NOMO-1 treated with DMSO at 0.1 percent for 48 hours (cell line): ENCODE data around the gene KANSL1L.

Source experiments
- DNase-seq: peaks from one replicate; lab custom pipeline; 2025; ENCODE audit not compliant: unreplicated experiment; lab: John Stamatoyannopoulos, UW

KANSL1L gene

DNA sequence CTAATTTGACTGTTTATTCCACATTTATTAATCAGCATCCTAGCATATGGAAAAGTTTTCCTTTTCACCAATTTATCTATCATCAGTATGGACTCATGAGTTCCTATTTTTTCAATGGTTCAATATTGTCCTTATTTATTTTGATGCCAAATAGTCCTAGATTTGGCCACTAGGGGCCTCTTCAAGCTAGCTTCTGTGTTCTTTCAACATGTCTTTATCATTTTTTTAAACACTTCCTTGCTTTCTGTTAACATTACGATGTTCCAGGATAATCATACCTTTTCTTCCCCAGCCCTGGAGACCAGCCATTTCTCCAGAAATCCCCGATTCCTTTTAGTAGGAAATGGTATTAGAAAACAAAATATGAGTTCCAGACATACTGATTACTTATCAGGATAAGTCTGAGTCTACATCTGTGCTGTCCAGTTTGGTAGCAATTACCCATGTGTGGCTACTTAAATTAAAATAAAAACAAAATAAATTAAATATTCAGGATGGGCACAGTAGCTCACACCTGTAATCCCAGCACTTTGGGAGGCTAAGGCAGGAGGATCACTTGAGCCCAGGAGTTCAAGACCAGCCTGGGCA is 98.2 kb downstream of the KANSL1L start:
- DNase-seq = peak; percentile 4

DNA sequence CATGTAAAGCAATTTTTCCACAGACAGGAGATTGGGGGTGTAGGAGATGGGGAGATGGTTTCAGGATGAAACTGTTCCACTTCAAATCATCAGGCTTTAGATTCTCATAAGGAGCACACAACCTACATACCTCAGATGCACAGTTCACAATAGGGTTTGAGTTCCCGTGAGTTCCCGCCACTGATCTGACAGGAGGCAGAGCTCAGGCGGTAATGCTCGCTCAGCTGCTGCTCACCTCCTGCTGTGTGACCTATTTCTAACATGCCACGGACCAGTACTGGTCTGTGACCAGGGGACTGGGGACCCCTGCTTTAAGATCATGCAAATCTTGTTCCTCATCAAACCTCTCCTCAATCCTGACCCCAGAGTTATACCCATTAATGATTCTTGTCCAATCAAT is 98.7 kb downstream of the KANSL1L start:
- no peak for DNase-seq

DNA sequence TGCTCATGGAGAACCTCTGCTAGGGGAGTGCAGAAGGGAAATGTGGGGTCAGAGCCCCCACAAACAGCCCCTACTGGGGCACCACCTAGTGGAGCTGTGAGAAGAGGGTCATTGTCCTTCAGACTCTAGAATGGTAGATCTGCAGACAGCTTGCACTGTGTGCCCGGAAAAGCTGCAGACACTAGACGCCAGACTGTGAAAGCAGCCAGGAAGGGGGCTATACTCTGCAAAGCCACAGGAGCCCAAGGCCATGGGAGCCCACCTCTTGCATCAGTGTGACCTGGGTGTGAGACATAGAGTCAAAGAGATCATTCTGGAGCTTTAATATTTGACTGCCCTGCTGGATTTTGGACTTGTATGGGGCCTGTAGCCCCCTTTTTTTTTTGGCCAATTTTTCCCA is 107.9 kb downstream of the KANSL1L start:
- no peak for DNase-seq

DNA sequence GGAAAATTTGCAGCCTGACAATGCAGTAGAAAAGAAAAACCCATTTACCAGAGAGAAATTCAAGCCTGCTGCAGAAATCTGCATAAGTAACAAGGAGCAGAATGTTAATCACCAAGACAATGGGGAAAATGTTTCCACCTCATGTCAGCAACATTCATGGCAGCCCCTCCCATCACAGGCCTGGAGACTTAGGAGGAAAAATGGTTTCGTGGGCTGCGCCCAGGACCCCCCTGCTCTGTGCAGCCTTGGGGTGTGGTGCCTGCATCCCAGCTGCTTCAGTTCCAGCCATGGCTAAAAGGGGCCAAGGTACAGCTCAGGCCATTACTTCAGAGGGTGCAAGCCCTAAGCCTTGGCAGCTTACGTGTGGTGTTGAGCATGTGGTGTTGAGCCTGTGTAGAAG is 115.4 kb downstream of the KANSL1L start:
- DNase-seq = no peak

DNA sequence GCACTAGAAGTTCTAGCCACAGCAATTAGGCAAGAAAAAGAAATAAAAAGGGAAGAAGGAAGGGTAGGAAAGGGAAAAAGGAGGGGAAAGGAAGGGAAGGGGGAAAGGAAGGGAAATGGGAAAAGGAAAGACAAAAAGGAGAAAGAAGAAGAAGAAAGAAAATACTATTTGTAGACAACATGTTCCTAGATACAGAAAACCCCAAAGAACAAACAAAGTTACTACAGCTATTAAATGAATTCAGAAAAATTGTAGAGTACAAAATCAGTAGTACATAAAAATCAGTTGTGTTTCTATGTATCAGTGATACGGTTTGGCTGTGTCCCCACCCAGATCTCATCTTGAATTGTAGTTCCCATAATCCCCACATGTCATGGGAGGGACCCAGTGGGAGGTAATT is 116.5 kb downstream of the KANSL1L start:
- DNase-seq = no peak

DNA sequence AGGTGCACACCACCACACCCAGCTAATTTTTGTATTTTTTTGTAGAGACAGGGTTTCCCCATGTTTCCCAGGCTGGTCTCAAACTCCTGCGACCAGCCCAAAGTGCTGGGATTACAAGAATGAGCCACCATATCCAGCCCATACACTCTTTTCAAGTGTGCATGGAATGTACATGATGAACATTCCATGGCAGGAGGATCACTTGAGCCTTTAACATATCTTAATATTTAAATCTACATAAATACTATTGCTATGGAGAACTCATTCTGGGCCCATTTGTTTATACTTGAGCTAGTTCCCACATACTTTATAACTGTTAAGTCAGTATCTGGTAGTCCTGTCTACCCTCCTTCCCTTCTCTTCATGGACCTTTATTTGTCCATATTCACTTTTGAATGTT is 120.3 kb downstream of the KANSL1L start:
- no peak for DNase-seq

DNA sequence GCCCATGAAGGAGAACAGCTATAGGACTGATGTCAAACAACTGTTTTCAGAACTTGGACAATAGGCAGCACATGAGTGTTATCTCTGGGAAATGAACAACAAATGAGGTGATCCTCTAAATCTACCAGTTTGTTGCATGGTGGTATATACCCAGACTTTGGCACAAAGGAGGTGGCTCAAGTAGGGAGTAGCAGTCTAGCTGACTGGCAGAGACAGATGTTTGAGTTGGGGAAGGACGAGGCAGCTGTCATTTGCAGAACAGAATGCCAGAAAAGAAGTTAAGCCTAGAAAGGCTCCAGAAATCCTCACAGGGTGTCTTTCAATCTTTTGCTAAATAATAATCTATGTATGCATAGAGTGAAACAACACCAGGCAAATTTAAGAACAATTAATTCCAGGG is 121.4 kb downstream of the KANSL1L start:
- no peak for DNase-seq

DNA sequence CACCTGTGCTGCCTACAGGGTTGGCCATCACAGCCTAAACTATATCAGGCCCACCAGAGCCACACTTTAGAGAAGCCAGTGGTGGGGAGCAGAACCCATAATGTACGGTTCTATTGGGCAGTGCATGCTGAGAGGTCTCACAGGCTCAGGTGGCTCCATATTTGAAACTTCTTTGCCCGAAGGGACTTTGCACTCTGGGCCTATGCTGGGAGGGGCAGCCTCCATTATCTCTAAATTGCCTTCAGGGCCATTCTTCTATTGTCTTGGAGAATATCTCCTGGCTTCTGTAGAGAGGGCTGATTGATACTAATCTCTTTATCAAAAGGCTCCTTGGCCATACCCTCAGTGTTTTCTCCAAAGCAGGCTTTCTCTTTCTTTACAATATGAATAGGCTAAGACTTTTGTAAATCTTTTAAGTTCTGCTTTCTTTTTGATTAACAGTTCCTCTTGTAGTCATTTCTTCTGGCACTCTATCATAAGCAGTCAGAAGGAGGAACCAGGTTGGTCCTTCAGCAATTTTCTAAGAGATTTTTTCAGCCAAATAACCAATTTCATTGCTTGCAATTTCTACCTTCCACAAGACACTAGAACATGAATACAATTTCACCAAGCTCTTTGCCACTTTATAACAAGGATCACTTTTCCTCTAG is 124.2 kb downstream of the KANSL1L start:
- DNase-seq = peak; percentile 36

DNA sequence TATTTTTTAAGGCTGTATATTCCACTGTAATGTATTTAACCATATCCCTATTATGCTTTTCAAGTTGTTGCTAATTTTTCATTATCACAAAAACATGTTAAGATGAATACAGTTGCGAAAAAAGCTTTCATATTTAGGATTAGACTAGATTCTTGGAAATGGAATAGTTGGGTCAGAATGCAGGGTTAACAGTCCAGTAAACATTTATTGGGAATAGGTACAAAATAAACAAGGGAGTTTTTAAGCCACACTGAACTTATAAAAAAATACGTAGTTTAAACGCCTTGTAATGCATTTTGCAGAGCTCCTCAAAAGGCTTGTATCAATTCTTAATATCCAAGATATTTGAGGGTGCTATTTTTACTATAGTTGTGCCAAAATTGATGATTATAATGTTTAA is 133.1 kb downstream of the KANSL1L start:
- no peak for DNase-seq

DNA sequence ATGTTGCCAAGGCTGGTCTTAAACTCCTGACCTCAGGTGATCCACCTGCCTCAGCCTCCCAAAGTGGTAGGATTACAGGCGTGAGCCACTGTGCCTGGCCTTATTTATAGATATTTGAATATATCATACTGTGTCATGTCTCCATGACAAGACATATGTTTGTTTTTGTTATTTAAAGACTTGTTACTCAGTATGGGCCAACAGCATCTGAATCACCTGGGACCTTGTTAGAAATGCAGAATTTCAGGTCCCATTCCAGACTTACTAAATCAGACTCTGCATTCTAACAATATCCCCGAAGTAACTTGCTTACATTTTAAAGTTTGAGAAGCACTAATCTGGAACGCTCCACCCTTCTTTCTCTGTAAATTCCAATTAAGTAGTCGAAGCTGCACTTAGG is 135.5 kb downstream of the KANSL1L start:
- DNase-seq = no peak

DNA sequence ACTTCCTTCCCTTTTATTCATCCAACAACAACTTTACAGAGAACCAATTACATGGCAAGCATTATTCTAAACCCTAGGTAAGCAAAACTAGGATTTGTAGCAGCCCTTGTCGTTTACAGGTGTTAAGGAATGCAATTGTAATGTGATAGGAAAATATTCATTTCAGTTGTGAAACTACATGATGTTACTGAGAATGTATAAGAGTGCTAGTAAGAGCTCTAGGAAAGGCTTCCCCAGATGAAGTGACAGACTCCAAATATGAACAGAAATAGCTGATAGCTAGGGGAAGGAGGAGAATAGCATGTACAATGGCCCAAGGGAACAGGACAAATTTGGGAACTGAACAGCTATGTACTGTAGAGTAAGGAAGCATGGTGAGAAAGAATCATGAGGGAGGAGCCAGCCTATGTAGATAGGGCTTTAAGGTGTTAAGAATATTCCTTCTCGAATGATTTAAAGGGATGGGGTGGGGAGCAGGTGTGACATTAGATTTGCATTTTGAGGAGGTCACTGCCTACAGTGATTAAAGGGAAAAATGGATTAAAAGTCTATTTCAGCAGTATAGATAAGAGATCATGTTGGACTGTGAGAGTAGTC is 137.0 kb downstream of the KANSL1L start:
- no peak for DNase-seq

DNA sequence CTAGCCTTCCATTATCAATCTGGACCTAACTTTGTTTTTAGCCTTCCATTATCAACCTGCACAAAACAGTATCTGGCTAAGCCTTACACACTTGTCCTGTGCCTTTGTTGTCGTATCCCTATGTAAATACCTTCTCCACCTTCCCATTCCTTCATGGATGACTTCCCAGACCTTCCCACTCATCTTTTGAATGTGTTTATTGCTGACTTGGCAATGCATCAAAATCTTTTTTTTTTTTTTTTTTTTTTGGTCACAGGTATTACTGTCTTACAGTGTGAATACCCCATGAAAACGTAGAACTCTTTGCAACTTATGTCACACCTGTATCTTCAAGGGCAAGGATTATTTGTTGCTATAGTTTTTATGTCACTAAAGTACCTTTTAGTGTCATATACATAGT is 143.0 kb downstream of the KANSL1L start:
- DNase-seq = no peak

DNA sequence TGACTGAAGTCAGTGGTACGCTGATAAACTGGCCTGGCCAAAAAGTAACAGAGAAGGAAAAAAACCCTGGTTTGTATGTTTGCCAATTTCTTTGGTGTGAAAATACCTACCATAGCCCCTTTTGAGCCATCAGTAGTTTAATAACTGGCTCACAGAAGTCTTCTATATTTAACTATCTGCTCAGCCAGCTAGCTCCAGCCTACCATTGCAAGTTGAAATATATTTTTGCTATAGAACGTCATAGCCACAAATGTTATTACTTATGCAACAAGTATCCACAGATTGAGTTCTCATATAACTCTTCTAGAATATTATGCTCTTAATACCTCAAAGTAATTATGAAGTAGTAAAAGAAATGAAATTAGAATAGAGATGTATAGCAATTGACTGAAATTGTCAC is 143.6 kb downstream of the KANSL1L start:
- DNase-seq = no peak

DNA sequence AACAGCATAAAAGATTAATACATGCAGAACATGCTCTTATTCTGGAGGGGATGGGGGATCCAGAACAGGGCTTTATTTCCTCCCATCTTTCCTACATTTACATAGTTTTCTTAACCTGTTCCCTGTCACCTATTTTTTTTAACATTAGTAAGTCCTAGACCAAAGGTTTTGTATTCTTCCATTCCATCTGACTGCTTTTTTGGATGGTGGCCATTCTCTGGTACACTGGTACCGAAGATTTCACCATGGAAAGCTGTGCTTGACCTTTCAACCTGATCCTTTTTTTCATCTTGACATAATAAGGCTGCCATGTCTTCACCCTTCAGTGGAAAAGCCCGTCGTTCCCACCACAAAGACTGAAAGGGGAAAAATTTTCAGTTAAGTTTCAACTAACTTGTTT is 148.4 kb downstream of the KANSL1L start:
- DNase-seq = no peak

DNA sequence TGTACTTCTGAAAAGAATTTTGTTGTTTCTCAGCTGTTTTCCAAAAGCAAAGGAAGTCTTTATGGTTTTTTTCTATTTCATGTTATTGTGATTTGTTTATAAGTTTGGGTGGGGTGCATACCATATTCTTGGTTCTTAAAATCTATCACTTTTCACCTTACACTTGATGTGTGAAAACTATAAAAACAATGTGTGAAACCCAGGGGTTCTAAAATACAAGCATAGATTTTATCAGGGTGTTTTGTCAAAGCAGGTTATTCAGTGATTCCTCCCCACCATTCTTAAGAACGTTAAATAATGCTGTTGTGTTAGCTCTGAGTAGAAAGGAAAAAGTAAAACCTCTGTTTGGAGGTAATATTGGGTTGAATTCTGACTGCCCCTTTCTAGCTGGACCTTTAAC is 151.1 kb downstream of the KANSL1L start:
- DNase-seq = no peak

DNA sequence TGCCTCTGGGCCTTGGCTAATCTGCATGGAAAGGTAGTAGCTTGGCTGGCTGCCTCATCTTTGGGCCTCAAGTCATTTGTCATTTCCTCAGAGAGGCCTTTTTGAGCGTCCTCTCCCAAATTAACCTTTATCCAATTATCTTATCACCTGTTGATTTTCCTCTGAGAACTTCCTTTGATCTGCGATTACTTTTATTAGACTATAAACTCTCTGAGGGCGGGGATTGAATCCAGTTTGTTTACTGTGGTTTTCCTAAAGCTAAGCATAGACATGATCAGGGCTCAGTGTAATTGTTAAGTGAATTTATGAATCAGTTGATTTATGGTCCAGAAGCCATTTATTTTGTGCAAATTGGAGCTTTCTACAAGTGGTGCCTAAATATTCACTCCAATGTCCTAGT is 161.3 kb downstream of the KANSL1L start:
- DNase-seq = no peak

DNA sequence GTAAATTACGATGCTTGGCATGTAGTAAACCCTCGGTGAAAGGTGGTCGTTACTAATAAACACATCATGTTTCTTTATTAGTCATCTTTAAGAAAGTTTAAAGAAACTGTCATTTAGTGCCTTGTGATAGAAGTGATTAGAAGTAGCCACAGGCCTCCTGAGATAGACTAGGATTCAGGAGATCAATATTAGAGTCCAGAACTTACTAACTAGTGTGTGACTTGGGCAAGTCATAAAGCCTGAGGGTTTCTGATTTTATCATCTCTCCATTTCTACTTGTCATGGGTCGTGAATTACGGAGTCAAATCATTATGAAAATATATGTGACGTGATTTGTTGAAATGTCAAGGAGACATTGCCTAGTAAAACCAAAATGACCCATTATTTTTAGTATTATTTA is 162.1 kb downstream of the KANSL1L start:
- DNase-seq = no peak

DNA sequence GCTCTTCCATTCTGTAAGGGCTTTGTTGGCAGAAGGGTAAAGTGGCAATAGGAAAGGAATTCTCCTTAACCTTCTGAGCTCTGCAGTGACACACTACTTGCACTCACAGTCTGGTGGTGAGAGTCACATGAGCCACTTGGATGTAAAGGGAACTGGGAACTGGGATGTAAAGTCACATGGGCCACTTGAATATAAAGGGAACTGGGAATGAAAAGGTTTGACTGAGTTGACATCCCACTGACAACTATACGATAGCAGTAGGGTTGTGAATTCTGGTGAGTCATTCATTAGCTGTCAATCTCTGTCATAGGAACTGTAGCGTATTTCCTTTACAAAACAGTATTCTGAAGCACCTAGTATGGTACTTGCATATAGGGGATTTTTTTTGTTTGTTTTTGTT is 163.3 kb downstream of the KANSL1L start:
- DNase-seq = no peak

DNA sequence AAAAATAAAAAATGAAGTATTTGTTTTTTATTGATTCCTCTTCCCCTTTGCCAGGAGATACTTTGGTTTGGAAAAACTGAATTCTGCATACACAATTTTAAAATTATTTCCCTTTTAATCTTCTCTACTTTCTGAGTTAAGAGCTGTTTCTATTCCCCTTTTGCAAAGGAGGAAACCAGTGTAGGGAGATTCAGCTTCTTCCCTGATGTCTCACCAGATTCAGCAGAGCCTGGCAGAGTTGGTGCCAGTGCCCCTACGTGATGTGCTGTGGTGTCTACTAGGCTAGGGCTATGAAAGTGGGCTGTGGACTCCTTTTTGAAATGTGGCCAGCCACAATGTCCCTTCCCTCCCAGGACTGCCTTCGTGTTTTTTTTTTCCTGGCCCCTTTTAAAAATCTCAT is 166.3 kb downstream of the KANSL1L start:
- peak; percentile 58 for DNase-seq

DNA sequence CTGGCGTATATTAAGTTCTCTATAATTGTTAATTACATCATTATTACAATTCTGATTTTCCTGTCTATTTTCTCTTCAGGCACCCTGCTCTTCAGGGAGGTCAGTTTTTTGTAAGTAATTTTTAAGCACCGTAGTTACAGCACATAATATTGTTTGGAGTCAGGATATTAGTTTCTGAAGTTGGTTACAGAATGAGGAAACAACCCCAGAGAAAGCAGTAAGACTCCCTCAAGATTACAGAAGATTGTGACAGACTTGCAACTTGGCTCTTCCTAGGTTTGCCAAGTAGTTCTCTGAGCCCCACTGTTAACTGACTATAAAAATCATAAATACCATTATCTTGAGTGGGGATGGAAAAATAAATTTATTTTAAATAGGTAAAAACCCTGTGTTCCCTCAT is 167.8 kb downstream of the KANSL1L start:
- peak; percentile 77 for DNase-seq

DNA sequence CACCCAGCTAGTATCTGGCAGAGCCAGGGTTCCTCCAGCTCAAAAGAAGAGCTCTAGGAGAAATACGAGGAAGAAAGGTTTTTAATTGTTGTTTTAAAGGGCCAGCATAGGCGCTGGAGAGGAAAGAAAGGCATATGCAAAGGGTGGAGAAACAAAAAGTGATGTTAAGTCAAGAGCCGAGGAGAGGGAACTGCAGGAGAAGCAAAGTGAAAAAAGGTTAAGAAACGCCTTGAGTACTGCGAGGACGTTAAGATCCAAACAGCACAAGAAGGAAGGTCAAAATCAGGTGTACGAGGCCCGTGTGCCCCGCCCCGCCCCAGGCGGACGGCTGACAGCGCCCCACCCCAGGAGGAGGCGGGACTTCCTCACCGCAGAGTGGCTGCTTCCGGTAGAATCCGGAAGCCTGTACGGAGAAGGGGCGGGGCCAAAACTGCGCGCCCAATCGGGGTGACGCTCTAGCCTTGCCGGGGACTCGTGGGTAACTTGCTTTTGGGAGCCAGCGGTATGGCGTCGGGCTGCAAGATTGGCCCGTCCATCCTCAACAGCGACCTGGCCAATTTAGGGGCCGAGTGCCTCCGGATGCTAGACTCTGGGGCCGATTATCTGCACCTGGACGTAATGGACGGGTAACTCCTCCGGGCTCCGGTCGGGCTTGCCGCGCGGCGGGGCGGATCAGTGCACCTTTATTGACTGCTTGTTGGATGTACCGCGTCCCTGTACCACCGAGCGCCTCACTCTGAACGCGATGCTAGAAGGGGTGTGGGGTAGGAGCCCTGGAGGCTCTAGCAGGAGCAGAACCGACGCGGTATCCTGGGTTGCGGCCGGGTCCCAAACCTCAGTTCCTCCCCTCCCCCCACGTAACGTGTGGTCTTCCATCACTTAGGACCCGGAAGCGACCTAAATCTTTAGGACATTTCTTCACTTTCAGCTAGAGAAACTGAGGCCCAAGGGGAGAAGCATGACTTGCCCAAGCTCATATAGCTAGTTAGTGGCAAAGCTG is 168.8 kb downstream of the KANSL1L start, which contains the start of gene RPE:
Gene RPE (plus strand): TSS at position 481 of the 1,000 bp plus-strand sequence. CDS start 24 bp downstream, at position 505.
- DNase-seq = peak; percentile 95
